Naive thymus-derived CD8-positive, alpha-beta T cell (primary cell): ENCODE results near the gene DNAJC16. TPM values are rescaled to one million over a fixed set of nuclear protein-coding genes. Genes with fewer than 3 reads are reported as not detected.
"Not testable (repeated sequence)": the region's sequence is repeated elsewhere in the genome, so short reads cannot be mapped to it uniquely, and the experiment has no call there.

Experiments used
- ATAC-seq, 2 donors: fragments of 150-1000 bp; cut with Tn5 transposase in 1 of 2; sonication (Bioruptor Pico), chemical (Tn5 transposase) in 1 of 2; 1 replicate in 1 of 2; 2 replicates in 1 of 2; pipeline ENCODE4 v1.10.0; 2021; ENCODE audit warnings: mild to moderate bottlenecking in 2 of 2, moderate library complexity in 2 of 2
- POLR2A ChIA-PET: fragments of 350-600 bp; sonication (Branson Sonifier 250); formaldehyde crosslinking; loops from one replicate; lab custom pipeline; 2021; ENCODE audit warnings: antibody characterized with exemption; lab: Charles Lee
- DNase-seq, 10 donors: peaks; one replicate each; pipeline versions ENCODE4 v3.0.0 to v3.0.0-alpha.2; 2020 to 2022
- H3K27ac Mint-ChIP-seq, 10 donors: one replicate each; pipeline ENCODE4 v1.8.0; 2020 to 2022; ENCODE audit warnings: mild to moderate bottlenecking in 10 of 10, mixed read lengths in 10 of 10, moderate library complexity in 4 of 10, inconsistent platforms in 1 of 10
- H3K27me3 Mint-ChIP-seq, 5 donors: one replicate each; pipeline ENCODE4 v1.8.0; 2021 to 2022; ENCODE audit warnings: mixed read lengths in 5 of 5
- H3K36me3 Mint-ChIP-seq, 3 donors: one replicate each; pipeline ENCODE4 v1.8.0; 2020 to 2022; ENCODE audit warnings: mixed read lengths in 3 of 3, mild to moderate bottlenecking in 2 of 3, inconsistent platforms in 1 of 3
- H3K4me1 Mint-ChIP-seq, 4 donors: one replicate each; pipeline ENCODE4 v1.8.0; 2021 to 2022; ENCODE audit warnings: mixed read lengths in 4 of 4
- H3K4me3 Mint-ChIP-seq, 10 donors: one replicate each; pipeline ENCODE4 v1.8.0; 2020 to 2022; ENCODE audit warnings: mild to moderate bottlenecking in 10 of 10, mixed read lengths in 10 of 10, moderate library complexity in 6 of 10, inconsistent platforms in 1 of 10
- H3K9me3 Mint-ChIP-seq, 9 donors: one replicate each; pipeline ENCODE4 v1.8.0; 2020 to 2022; ENCODE audit warnings: mixed read lengths in 9 of 9, mild to moderate bottlenecking in 3 of 9, inconsistent platforms in 1 of 9, moderate library complexity in 1 of 9
- polyA plus RNA-seq, 3 donors: library from polyadenylated mRNA; unstranded; fragments of 300-500 nt; fragmentation: Illumina TruSeq; gene quantifications; one replicate each; pipeline ENCODE4 v1.2.3, GENCODE V29; 2021
- total RNA-seq, 8 experiments: library from RNA in 2 of 8; stranded (reverse) in 2 of 8; gene quantifications; one replicate each; pipeline ENCODE4 v1.2.3 and lab custom pipeline; 2021 to 2026

The DNAJC16 gene
- total and polyA plus RNA-seq, 5 experiments from 2014 or later, result 5.0 to 30.0 (median 9.7) TPM

DNA sequence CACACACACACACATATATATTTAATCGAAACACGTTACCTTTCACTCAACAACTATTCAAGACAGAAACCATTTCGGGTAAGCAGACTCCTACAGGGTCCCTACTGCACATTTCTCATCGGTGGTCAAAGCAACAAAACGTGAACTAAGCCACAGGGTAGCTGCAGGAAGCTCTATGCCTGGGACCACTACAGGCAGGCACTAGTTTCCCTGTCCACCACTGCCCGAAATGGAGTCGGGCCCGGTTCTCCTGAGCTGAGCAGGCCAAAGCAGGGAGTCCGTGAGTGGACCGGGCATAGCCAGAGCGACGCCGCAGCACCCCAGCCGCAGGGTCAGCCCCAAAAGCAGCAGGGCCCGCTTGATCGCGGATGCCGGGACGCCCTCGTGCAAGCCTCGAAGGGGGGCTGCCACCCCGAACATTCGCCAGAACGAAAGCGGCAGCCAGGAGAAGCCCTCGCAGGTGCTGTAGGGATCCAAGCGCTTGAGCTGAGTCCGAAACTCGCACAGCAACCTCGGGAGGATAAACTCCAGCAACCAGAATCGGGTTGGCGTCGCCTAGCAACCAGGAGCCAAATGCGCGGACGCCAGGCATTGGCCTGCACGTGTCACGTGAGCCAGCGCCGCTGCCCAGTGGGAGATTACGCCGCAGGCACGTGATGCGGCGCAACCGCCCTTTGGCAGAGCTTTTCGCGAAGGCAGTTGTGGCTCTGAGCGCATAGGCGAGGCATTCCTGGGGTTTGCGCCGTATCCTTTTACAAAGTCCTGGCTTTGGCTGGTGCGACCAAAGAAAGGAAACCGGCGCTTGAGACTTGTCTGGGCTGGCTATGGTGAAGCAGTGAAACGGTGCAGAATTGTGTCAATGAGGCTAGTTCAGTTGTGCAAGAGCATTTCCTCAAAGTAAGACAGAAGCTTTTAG lies 76.7 kb downstream of the DNAJC16 start:
- POLR2A ChIA-PET, result interaction anchor here (0.6 to 2.1 kb wide), 15 partner anchors 9 to 244 kb away, joined by 3 to 25 read pairs (median 4); partner anchors contain the start of genes AGMAT, DDI2 and SPEN
- H3K4me3 Mint-ChIP-seq, result peak overlapping the region; percentile 78 to 92 (median 84)
- H3K36me3 Mint-ChIP-seq, result no peaks in the 10 kb centered on the region
- peak overlapping the region; percentile 75 to 94 (median 90) for H3K27ac Mint-ChIP-seq
- DNase-seq (peak; percentile 84 to 97 (median 92)), ATAC-seq (peak; percentile 98 to 99)
- peaks cover 4 to 14% (median 11%) of the 10 kb centered on the region in 4 donors for H3K4me1 Mint-ChIP-seq
- H3K27me3 Mint-ChIP-seq, result no peaks in the 10 kb centered on the region
- H3K9me3 Mint-ChIP-seq, result peaks cover 0 to 4% (median 0%) of the 10 kb centered on the region in 9 donors

GRCh38 chr1:15603966-15604282 lies 77.3 kb downstream of the DNAJC16 start:
- peak overlapping the region; percentile 78 to 92 (median 84) for H3K4me3 Mint-ChIP-seq
- H3K9me3 Mint-ChIP-seq, H3K36me3 Mint-ChIP-seq, H3K27me3 Mint-ChIP-seq, DNase-seq, ATAC-seq: not testable (repeated sequence)
- peaks cover 4 to 14% (median 11%) of the 10 kb centered on the region in 4 donors for H3K4me1 Mint-ChIP-seq
- POLR2A ChIA-PET, result interaction anchor here (0.6 to 2.1 kb wide), 14 partner anchors 7 to 740 kb away, joined by 3 to 25 read pairs (median 4); partner anchors contain the start of genes AGMAT, DDI2 and SPEN
- peak overlapping the region; percentile 75 to 94 (median 90) for H3K27ac Mint-ChIP-seq

DNA sequence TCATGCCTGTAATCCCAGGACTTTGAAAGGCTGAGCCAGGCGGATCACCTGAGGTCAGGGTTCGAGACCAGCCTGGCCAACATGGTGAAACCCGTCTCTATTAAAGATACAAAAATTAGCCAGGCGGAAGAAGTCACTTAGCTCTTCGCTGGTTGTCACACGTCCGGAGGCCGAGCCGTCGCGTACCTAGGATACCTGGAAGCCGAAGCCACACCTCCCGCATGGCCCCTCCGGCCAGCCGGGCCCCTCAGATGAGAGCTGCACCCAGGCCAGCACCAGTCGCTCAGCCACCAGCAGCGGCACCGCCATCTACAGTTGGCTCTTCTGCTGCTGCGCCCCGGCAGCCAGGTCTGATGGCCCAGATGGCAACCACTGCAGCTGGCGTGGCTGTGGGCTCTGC lies 77.8 kb downstream of the DNAJC16 start:
- Mint-ChIP-seq H3K4me3 (peak overlapping the region in 4 of 10 donors; percentile 78 to 84 (median 80)), H3K27ac (peak overlapping the region in 5 of 10 donors; percentile 75 to 94 (median 92)), H3K4me1 (peaks cover 4 to 14% (median 11%) of the 10 kb centered on the region in 4 donors)
- POLR2A ChIA-PET, result interaction anchor here (0.6 to 2.1 kb wide), 9 partner anchors 8 to 740 kb away, joined by 3 to 23 read pairs (median 3); partner anchors contain the start of genes DDI2 and SPEN
- DNase-seq, ATAC-seq, H3K9me3 Mint-ChIP-seq, H3K36me3 Mint-ChIP-seq, H3K27me3 Mint-ChIP-seq: not testable (repeated sequence)

DNA sequence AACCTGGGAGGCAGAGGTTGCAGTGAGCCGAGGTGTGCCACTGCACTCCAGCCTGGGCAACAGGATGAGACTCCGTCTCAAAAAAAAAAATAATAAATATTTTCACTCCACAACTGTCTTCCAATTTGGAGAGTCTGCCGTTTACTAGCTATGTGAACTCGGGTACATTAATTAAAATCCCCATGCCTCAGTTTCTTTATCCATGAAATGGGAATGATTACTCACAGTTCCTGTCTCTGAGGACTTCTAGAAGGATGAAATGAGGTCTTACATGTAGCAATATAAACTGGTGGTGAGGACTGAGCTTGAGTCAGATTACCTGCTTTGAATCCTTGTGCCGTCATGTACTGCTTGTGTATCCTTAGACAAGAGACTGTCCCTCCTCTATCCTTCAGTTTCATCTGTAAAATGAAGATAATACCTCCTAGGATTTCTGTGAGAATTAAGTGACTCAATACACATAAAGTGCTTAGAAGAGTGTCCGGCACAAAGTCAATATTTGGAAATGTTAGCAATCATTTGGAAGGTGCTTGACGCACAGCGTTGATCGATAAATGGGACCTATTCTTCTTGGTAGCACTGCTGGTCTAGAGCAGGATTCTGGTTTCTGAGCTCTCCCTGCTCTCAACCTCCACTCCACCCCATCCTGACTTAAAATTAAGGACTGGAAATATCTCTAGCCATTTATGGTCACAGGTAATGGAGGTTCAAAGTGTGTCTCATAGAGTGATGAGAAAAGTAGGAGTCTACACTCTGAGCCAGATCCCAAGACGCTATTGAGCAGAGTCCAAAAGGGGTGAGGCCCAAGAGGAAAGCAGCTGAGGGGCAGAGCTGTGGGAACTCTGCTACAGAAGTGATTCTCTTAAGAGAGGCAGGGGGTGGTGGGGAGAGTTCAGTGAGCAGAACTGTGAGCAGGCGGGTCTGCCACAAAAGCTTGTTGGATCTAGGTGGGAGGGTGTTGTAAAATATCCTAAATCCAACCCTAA lies 79.0 kb downstream of the DNAJC16 start:
- H3K36me3 Mint-ChIP-seq, result no peaks in the 10 kb centered on the region
- peak overlapping the region in 3 of 10 donors; percentile 6 to 48 (median 35) for H3K27ac Mint-ChIP-seq
- H3K4me3 Mint-ChIP-seq, result peak overlapping the region in 2 of 10 donors; percentile 10 to 28
- no peaks in the 10 kb centered on the region for H3K27me3 Mint-ChIP-seq
- peaks cover 0 to 4% (median 0%) of the 10 kb centered on the region in 9 donors for H3K9me3 Mint-ChIP-seq
- POLR2A ChIA-PET, result interaction anchor here (0.8 to 2.0 kb wide), 2 partner anchors 12 to 26 kb away, joined by 3 to 7 read pairs; no protein-coding TSS in a partner anchor
- no peak for ATAC-seq
- DNase-seq, result no peak
- H3K4me1 Mint-ChIP-seq, result peaks cover 4 to 14% (median 11%) of the 10 kb centered on the region in 4 donors

- no peaks in the 10 kb centered on the region for H3K36me3 Mint-ChIP-seq
- ATAC-seq, result no peak
- no peaks in the 10 kb centered on the region for H3K9me3 Mint-ChIP-seq
- no peak overlapping the region for H3K4me3 Mint-ChIP-seq
- DNase-seq, result no peak
- no peaks in the 10 kb centered on the region for H3K27me3 Mint-ChIP-seq
- peak overlapping the region in 1 of 10 donors; percentile 13 for H3K27ac Mint-ChIP-seq
- no peaks in the 10 kb centered on the region for H3K4me1 Mint-ChIP-seq
- POLR2A ChIA-PET, result interaction anchor here (1.1 kb wide), 1 partner anchor 9 kb away, joined by 3 read pairs; no protein-coding TSS in a partner anchor
Measured at GRCh38 chr1:15609631-15610030, 83.0 kb downstream of the DNAJC16 start.

DNA sequence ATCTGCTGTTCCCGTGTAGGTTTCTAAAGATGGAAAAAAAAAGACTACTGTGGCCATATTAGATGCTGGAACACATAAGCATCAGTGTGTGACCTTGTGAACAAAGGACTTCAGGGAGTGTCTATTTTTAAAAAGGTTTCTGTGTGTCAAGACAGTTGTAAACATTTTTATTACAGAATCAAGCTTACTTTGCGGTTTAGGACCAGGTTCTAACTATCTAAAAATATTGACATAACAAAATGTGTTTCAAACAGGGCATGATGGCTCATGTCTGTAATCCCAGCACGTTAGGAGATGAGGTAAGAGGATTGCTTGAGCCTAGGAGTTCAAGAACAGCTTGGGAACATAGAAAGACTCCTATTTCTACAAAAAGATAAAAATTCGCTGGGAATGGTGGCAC lies 83.5 kb downstream of the DNAJC16 start:
- POLR2A ChIA-PET, result no interaction called here
- no peak overlapping the region for H3K27ac Mint-ChIP-seq
- no peaks in the 10 kb centered on the region for H3K9me3 Mint-ChIP-seq
- DNase-seq (no peak), ATAC-seq (no peak)
- no peaks in the 10 kb centered on the region for H3K36me3 Mint-ChIP-seq
- no peaks in the 10 kb centered on the region for H3K4me1 Mint-ChIP-seq
- no peaks in the 10 kb centered on the region for H3K27me3 Mint-ChIP-seq
- no peak overlapping the region for H3K4me3 Mint-ChIP-seq

GRCh38 chr1:15616373-15617172 lies 89.9 kb downstream of the DNAJC16 start:
- Mint-ChIP-seq H3K27ac (peak overlapping the region; percentile 84 to 97 (median 95)), H3K4me3 (peak overlapping the region; percentile 85 to 96 (median 92)), H3K9me3 (no peaks in the 10 kb centered on the region), H3K27me3 (no peaks in the 10 kb centered on the region), H3K36me3 (peaks cover 0 to 3% (median 0%) of the 10 kb centered on the region in 3 donors), H3K4me1 (peaks cover 18 to 44% (median 38%) of the 10 kb centered on the region in 4 donors)
- peak; percentile 6 to 8 for ATAC-seq
- POLR2A ChIA-PET, result interaction anchor here (0.6 to 4.8 kb wide), 3 partner anchors 13 to 40 kb away, joined by 3 to 37 read pairs (median 23); no protein-coding TSS in a partner anchor
- DNase-seq, result no peak

DNA sequence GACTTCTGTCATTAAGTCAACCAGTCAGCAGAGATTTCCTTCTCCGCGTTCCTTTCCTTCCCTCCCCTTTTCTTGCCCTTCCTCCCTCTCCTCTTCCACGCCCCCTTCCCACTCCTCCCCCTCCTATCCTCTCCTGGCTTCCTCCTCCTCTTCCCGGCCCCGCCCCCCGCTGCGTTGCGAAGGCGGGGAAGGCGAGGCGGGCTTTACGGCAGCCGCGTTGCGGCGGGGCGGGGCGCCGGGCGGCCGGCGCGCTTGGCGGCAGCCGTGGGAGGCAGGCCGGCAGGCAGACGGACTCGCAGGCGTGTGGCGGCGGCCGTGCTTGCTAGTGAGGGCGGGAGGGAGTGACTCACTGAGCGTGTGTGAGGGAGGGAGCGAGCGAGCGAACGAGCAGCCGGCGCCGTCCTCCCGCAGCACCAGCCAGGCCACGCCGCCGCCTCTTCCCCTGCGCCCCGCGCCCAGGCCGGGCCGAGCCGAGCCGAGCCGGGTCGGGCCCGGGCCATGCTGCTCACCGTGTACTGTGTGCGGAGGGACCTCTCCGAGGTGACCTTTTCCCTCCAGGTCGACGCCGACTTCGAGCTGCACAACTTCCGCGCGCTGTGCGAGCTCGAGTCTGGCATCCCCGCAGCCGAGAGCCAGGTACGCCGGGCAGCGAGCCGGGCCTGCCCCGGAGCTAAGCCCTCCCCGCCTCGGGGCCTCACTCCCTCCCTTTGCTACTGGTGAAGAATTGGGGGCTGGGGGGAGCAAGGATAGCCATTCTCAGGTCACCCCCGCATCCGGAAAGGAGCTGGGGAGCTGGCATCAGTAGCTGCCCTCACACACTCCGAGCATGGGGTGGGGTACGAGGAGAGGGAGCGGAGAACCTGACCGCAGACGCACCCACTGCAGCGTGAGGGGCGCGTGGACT lies 90.8 kb downstream of the DNAJC16 start, which contains the start of gene DDI2:
Gene DDI2, plus strand, starts transcription at position 286 of the 904 bp plus-strand sequence. Its CDS starts 213 bp downstream, at position 499.
- ATAC-seq (peak; percentile 91 to 94), DNase-seq (peak; percentile 85 to 96 (median 90))
- Mint-ChIP-seq H3K27me3 (no peaks in the 10 kb centered on the region), H3K4me3 (peak within 1 kb of the TSS; percentile 85 to 96 (median 92)), H3K4me1 (peaks cover 22 to 53% (median 46%) of the 10 kb centered on the region in 4 donors), H3K9me3 (no peaks in the 10 kb centered on the region), H3K27ac (peak within 1 kb of the TSS; percentile 84 to 97 (median 95)), H3K36me3 (peaks cover 0 to 4% (median 0%) of the 10 kb centered on the region in 3 donors)
- POLR2A ChIA-PET, result interaction anchor here (0.6 to 4.8 kb wide), 11 partner anchors 8 to 506 kb away, joined by 3 to 37 read pairs (median 5); partner anchors contain the start of gene DNAJC16

- peak in 3 of 10 donors; percentile 20 to 30 (median 26) for DNase-seq
- ATAC-seq, result no peak
- peaks cover 0 to 4% (median 0%) of the 10 kb centered on the region in 3 donors for H3K36me3 Mint-ChIP-seq
- H3K27me3 Mint-ChIP-seq, result no peaks in the 10 kb centered on the region
- peak overlapping the region; percentile 85 to 96 (median 92) for H3K4me3 Mint-ChIP-seq
- peaks cover 26 to 60% (median 53%) of the 10 kb centered on the region in 4 donors for H3K4me1 Mint-ChIP-seq
- H3K9me3 Mint-ChIP-seq, result no peaks in the 10 kb centered on the region
- POLR2A ChIA-PET, result interaction anchor here (0.6 to 4.8 kb wide), 12 partner anchors 9 to 505 kb away, joined by 3 to 37 read pairs (median 4); partner anchors contain the start of gene DNAJC16
- peak overlapping the region; percentile 84 to 97 (median 92) for H3K27ac Mint-ChIP-seq
Measured at GRCh38 chr1:15618077-15618654, 91.5 kb downstream of the DNAJC16 start.
